Coronary artery (tissue), 2 donors: ENCODE data around the gene KIR2DL3.
"Not testable (repeated sequence)": the region's sequence is repeated elsewhere in the genome, so short reads cannot be mapped to it uniquely, and the experiment has no call there.

Source experiments
- DNase-seq: peaks from one replicate; pipeline ENCODE4 v3.0.0-alpha.2; 2017; ENCODE audit warnings: low spot score
- H3K27ac ChIP-seq, 2 donors: fragments of 200-600 bp; sonication (generic); one replicate each; pipeline ENCODE4 v1.5.1; 2016 to 2019
- H3K4me3 ChIP-seq: fragments of 200-600 bp; sonication (generic); 2 replicates; pipeline ENCODE4 v1.5.1; 2016; ENCODE audit warnings: mild to moderate bottlenecking, moderate library complexity

Gene KIR2DL3

GRCh38 chr19:54756204-54757110, 18.1 kb downstream of the KIR2DL3 start:
- H3K4me3 ChIP-seq, DNase-seq, H3K27ac ChIP-seq: not testable (repeated sequence)

DNA sequence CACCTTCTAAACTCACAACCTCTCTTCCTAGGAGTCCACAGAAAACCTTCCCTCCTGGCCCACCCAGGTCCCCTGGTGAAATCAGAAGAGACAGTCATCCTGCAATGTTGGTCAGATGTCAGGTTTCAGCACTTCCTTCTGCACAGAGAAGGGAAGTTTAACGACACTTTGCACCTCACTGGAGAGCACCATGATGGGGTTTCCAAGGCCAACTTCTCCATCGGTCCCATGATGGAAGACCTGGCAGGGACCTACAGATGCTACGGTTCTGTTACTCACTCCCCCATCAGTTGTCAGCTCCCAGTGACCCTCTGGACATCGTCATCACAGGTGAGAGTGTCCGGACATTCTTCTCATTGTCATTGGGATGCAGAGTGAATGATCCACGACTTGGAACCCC, 20.3 kb downstream of the KIR2DL3 start:
- not testable (repeated sequence) for H3K4me3 ChIP-seq, DNase-seq, H3K27ac ChIP-seq

- not testable (repeated sequence) for H3K4me3 ChIP-seq, DNase-seq, H3K27ac ChIP-seq
Observed at GRCh38 chr19:54764219-54764618, 25.9 kb downstream of the KIR2DL3 start.

GRCh38 chr19:54766464-54766863, 28.2 kb downstream of the KIR2DL3 start:
- not testable (repeated sequence) for H3K4me3 ChIP-seq, DNase-seq, H3K27ac ChIP-seq

GRCh38 chr19:54769646-54770045, 31.3 kb downstream of the KIR2DL3 start, which contains the start of gene KIR2DL1:
Gene KIR2DL1 (plus strand): TSS chr19:54769793. CDS start chr19:54769851, 58 bp downstream.
- not testable (repeated sequence) for H3K4me3 ChIP-seq, H3K27ac ChIP-seq, DNase-seq

- H3K27ac ChIP-seq, H3K4me3 ChIP-seq, DNase-seq: not testable (repeated sequence)
Observed at GRCh38 chr19:54770511-54770910, 32.2 kb downstream of the KIR2DL3 start.

DNA sequence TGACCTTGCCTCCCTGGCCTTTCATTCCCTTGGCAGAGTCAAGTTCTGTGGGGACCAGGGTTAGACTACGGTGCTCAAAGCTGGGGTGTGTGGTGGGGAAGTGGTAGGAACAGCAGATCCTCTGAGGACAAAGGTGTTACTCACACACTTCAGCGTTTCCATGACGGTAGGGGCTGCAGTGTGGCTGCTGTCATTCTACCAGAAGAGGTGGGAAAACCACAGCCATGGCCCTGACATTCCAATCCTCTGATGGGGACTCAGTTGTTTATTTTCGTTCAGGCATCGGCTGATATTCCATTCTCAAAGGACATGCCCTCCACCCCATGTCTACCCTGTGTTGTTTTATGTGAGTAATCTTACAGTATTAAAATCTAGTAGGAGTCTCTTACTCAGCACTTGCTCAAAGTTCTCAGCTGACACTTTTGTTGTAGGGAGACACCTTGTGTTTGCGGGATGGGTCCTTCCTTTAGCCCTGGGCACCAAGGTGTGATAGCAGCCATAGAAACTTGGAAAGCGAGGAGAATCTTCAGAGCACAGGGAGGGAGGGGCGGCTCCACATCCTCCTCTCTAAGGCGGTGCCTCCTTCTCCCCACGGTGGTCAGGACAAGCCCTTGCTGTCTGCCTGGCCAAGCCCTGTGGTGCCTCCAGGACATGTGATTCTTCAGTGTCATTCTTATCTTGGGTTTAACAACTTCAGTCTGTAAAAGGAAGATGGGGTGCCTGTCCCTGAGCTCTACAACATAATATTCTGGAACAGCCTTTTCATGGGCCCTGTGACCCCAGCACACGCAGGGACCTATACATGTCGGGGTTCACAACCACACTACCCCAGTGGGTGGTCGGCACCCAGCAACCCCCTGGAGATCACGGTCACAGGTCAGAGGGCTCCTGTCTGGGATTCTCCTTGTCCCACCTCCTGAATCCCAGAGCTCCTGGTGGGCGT, 33.0 kb downstream of the KIR2DL3 start:
- not testable (repeated sequence) for DNase-seq, H3K27ac ChIP-seq, H3K4me3 ChIP-seq

DNA sequence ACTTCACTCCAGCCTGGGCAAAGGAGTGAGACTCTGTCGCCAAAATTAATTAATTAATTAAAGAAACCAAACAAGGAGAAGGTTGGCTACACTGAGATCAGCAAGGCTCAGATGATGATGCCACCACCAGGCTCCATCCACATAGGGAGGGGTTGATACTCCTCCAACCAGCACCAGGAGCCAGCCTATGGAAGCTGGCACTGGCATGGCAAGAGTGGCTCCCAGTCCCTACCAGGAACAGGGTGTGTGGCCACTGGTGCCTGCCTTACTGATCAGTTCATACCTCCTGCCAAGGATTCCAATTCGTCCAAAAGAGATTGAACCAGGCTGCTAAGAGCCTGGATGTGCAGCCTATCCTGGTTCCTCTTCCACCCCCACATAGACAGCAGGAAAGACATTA, 34.4 kb downstream of the KIR2DL3 start:
- not testable (repeated sequence) for H3K27ac ChIP-seq, H3K4me3 ChIP-seq, DNase-seq

GRCh38 chr19:54775095-54775815, 36.9 kb downstream of the KIR2DL3 start:
- DNase-seq, H3K4me3 ChIP-seq, H3K27ac ChIP-seq: not testable (repeated sequence)

- H3K27ac ChIP-seq, DNase-seq, H3K4me3 ChIP-seq: not testable (repeated sequence)
Observed at GRCh38 chr19:54775830-54776229, 37.5 kb downstream of the KIR2DL3 start.

DNA sequence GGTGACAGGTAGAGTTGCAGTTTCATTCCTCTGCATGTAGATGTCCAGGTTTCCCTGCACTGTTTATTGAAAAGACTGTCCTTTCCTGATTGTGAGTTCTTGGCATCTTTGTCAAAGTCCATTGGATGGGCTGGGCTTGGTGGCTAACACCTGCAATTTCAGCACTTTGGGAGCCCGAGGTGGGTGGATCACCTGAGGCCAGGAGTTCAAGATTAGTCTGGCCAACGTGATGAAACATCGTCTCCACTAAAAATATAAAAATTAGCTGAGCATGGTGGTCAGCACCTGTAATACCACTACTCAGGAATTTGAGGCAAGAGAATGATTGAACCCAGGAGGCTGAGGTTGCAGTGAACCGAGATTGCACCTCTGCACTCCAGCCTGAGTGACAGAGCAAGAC, 39.5 kb downstream of the KIR2DL3 start:
- not testable (repeated sequence) for H3K4me3 ChIP-seq, DNase-seq, H3K27ac ChIP-seq

DNA sequence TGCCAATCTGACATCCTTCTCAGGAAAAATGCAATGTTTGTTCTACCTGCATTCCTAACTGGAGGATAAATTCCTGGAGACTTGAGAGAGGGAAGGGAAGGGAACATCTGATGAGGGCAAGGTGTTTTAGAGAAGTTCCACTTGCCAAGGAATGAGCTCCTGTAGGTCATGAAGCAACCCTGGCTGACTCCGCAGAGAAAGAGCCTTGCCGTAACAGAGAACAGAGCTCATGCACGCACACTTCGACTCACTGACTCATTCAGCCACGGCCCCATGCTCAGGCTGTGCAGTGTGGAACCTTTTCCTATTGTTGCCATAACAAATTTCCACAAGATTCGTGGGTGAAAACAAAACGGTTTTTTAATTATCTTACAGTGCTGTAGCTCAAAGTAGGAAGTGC, 40.6 kb downstream of the KIR2DL3 start:
- H3K27ac ChIP-seq, DNase-seq, H3K4me3 ChIP-seq: not testable (repeated sequence)

DNA sequence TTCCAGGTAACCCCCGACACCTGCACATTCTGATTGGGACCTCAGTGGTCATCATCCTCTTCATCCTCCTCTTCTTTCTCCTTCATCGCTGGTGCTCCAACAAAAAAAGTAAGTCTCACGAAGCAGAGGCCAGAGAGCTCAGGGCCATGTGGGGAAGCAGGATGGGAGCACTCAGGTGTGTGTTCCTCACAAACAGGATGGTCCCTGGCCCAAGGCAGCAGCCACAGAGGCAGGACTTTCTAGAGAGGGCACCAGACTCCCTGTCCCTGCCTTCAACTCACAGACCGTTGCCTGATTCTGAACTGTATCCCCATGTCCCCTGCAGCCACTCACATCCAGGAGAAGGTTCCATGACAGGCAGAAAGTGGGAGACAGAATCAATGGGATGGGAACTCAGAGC, 44.6 kb downstream of the KIR2DL3 start:
- H3K4me3 ChIP-seq, H3K27ac ChIP-seq, DNase-seq: not testable (repeated sequence)

GRCh38 chr19:54786091-54786723, 47.9 kb downstream of the KIR2DL3 start:
- not testable (repeated sequence) for H3K27ac ChIP-seq, H3K4me3 ChIP-seq, DNase-seq

- H3K27ac ChIP-seq, H3K4me3 ChIP-seq, DNase-seq: not testable (repeated sequence)
Observed at GRCh38 chr19:54788154-54788553, 49.8 kb downstream of the KIR2DL3 start.
